HepG2 (cell line): ENCODE results near the gene DLG4. TPM values are rescaled to one million over a fixed set of nuclear protein-coding genes. Genes with fewer than 3 reads are reported as not detected.

Source experiments
- AKNA ChIP-seq: sonication (generic); formaldehyde crosslinking; IDR thresholded peaks from 2 replicates; pipeline ENCODE4 v1.4.0; 2020; ENCODE audit warnings: missing genetic modification reagents, borderline replicate concordance
- ATF2 ChIP-seq: sonication (generic); formaldehyde crosslinking; IDR thresholded peaks from 2 replicates; pipeline ENCODE4 v1.4.0; 2020; ENCODE audit warnings: missing genetic modification reagents
- ATRX ChIP-seq: sonication (generic); formaldehyde crosslinking; IDR thresholded peaks from 2 replicates; pipeline ENCODE4 v1.4.0; 2020; ENCODE audit warnings: missing genetic modification reagents, borderline replicate concordance
- BRD4 ChIP-seq: sonication (generic); formaldehyde crosslinking; IDR thresholded peaks from 2 replicates; pipeline ENCODE4 v1.4.0; 2020; ENCODE audit warnings: missing genetic modification reagents
- CBX1 ChIP-seq: IDR thresholded peaks from one replicate; pipeline ENCODE4 v1.6.1; 2016; ENCODE audit warnings: antibody characterized with exemption, low read depth
- GPBP1L1 ChIP-seq: sonication (generic); formaldehyde crosslinking; IDR thresholded peaks from 2 replicates; pipeline ENCODE4 v1.5.0; 2020; ENCODE audit warnings: mild to moderate bottlenecking, missing genetic modification reagents
- HCFC1 ChIP-seq: fragments of 150-350 bp; IDR thresholded peaks from 2 replicates; pipeline ENCODE4 v1.6.1; 2014; ENCODE audit warnings: low read depth, low read length
- HOXA3 ChIP-seq: sonication (generic); formaldehyde crosslinking; IDR thresholded peaks from 2 replicates; pipeline ENCODE4 v1.5.0; 2020; ENCODE audit warnings: missing genetic modification reagents
- IKZF5 ChIP-seq: IDR thresholded peaks from 2 replicates; pipeline ENCODE4 v1.6.1; 2018; ENCODE audit warnings: missing genetic modification reagents, mild to moderate bottlenecking, missing compliant biosample characterization
- MBD4 ChIP-seq: IDR thresholded peaks from 2 replicates; pipeline ENCODE4 v1.6.1; 2012; ENCODE audit warnings: low read length, inconsistent platforms, borderline replicate concordance
- MLLT10 ChIP-seq: sonication (generic); formaldehyde crosslinking; IDR thresholded peaks from 2 replicates; pipeline ENCODE4 v1.4.0; 2020; ENCODE audit warnings: missing genetic modification reagents
- MYNN ChIP-seq: sonication (generic); formaldehyde crosslinking; IDR thresholded peaks from 2 replicates; pipeline ENCODE4 v1.4.0; 2020; ENCODE audit warnings: mild to moderate bottlenecking, low read depth, missing genetic modification reagents
- NFRKB ChIP-seq: fragments of 450-650 bp; IDR thresholded peaks from 2 replicates; pipeline ENCODE4 v1.6.1; 2017
- RARG ChIP-seq: sonication (generic); formaldehyde crosslinking; IDR thresholded peaks from 2 replicates; pipeline ENCODE4 v1.4.0; 2020; ENCODE audit warnings: low read depth, mild to moderate bottlenecking, missing genetic modification reagents
- RBFOX2 ChIP-seq: fragments of 200-400 bp; formaldehyde crosslinking; IDR thresholded peaks from 2 replicates; pipeline ENCODE4 v1.6.1; 2017; ENCODE audit warnings: low read depth, mild to moderate bottlenecking, low read length
- SIN3B ChIP-seq: fragments of 150-350 bp; IDR thresholded peaks from 2 replicates; pipeline ENCODE4 v1.6.1; 2014; ENCODE audit warnings: low read length
- SPEN ChIP-seq: sonication (generic); formaldehyde crosslinking; IDR thresholded peaks from 2 replicates; pipeline ENCODE4 v1.5.1; 2020; ENCODE audit warnings: low read depth, mild to moderate bottlenecking, missing genetic modification reagents
- TEAD2 ChIP-seq: sonication (generic); formaldehyde crosslinking; IDR thresholded peaks from 2 replicates; pipeline ENCODE4 v1.9.0; 2021; ENCODE audit warnings: missing genetic modification reagents
- ZFP82 ChIP-seq: sonication (generic); formaldehyde crosslinking; IDR thresholded peaks from 2 replicates; pipeline ENCODE4 v1.5.1; 2020; ENCODE audit warnings: mild to moderate bottlenecking, missing genetic modification reagents, borderline replicate concordance
- ZNF10 ChIP-seq: sonication (generic); formaldehyde crosslinking; IDR thresholded peaks from 2 replicates; pipeline ENCODE4 v1.4.0; 2020; ENCODE audit warnings: mild to moderate bottlenecking, low read depth, missing genetic modification reagents, borderline replicate concordance
- ZNF629 ChIP-seq: sonication (generic); formaldehyde crosslinking; conservative IDR thresholded peaks from 2 replicates; pipeline ENCODE4 v1.5.0; 2020; ENCODE audit warnings: missing genetic modification reagents
- polyA plus RNA-seq, 8 experiments: library from polyadenylated mRNA; depleted of rRNA in 3 of 8; stranded (reverse) in 7 of 8; unstranded in 1 of 8; fragments of >200 nt; fragmentation: Illumina TruSeq in 4 of 8; extraction: Trizol in 4 of 8; gene quantifications; 2 replicates each; pipeline versions ENCODE4 v1.2.1 to v1.2.3, GENCODE V29; 2011 to 2016; ENCODE audit warnings: low read depth in 4 of 8, missing spikeins in 1 of 8, mixed read lengths in 1 of 8; ENCODE audit not compliant: insufficient read depth in 1 of 8
- total RNA-seq, 5 experiments: library from RNA; depleted of rRNA; stranded (reverse); fragments of >200 nt; fragmentation: Illumina TruSeq; extraction: Trizol; gene quantifications; 2 replicates each; pipeline ENCODE4 v1.2.3, GENCODE V29; 2016; ENCODE audit warnings: low read depth in 1 of 5

The DLG4 gene
- total and polyA plus RNA-seq, 2 of the 13 experiments (the other 11 are each of a cell fraction or from before 2014, with no cell fraction given), result 0.71 to 4.3 TPM

- TF ChIP-seq AKNA (CRISPR knock-in tag) (no peak), RBFOX2 (peak; percentile 76), BRD4 (no peak), SPEN (no peak), HOXA3 (CRISPR knock-in tag) (no peak), MLLT10 (CRISPR knock-in tag) (no peak), IKZF5 (no peak), ATRX (CRISPR knock-in tag) (no peak), RARG (CRISPR knock-in tag) (no peak), ZNF629 (CRISPR knock-in tag) (no peak), ATF2 (CRISPR knock-in tag) (no peak), MBD4 (no peak), ZNF10 (CRISPR knock-in tag) (no peak), SIN3B (peak; percentile 90), MYNN (CRISPR knock-in tag) (no peak), NFRKB (peak; percentile 79), HCFC1 (peak; percentile 46; the same call in 1 of the 2 replicates), TEAD2 (CRISPR knock-in tag) (no peak), CBX1 (no peak), GPBP1L1 (CRISPR knock-in tag) (no peak), ZFP82 (CRISPR knock-in tag) (0 out of 2 replicates have a peak, but pooled peaks have one; percentile 43)
Measured at GRCh38 chr17:7251661-7252175, 32.1 kb upstream of the DLG4 start, which contains the start of gene CTDNEP1 (continued).
